ENCODE measurements around the gene ADGRG3. TPM values are rescaled to one million over a fixed set of nuclear protein-coding genes. Genes with fewer than 3 reads are reported as not detected.
"Not testable (repeated sequence)": the region's sequence is repeated elsewhere in the genome, so short reads cannot be mapped to it uniquely, and the experiment has no call there.

ADGRG3 gene
- total RNA-seq, 5 donors from 2014 or later (not counting 1 experiment from before 2014, with no cell fraction given) = 0.16 to 1.8 (median 0.40) TPM; not detected in 1

GRCh38 chr16:57728336-57729181 is 60.5 kb downstream of the ADGRG3 start:
- Histone ChIP-seq H3K9me3 (no peaks in the 10 kb centered on the region), H3K4me1 (ENCODE audit: control insufficient read depth in 1 of 2, extremely low read depth in 1 of 2, insufficient read depth in 2 of 2, low read length in 2 of 2) (no peaks in the 10 kb centered on the region), H3K27me3 (replicated peaks in 1 of 2; ENCODE audit: control insufficient read depth in 2 of 2, extremely low read depth in 1 of 2, insufficient read depth in 2 of 2, low read length in 1 of 2) (peaks cover 0 to 8% of the 10 kb centered on the region in 2 experiments), H3K4me3 (ENCODE audit: control insufficient read depth in 1 of 2, extremely low read depth in 1 of 2, low read length in 1 of 2) (no peak overlapping the region), H3K27ac (ENCODE audit: low read length) (no peak overlapping the region), H3K36me3 (ENCODE audit: control insufficient read depth in 2 of 2, extremely low read depth in 1 of 2, insufficient read depth in 1 of 2, low read length in 1 of 2) (no peaks in the 10 kb centered on the region)
- CTCF ChIA-PET = no interaction called here
- Mint-ChIP-seq H3K4me3 (no peak overlapping the region), H3K9me3 (peaks cover 4 to 11% (median 10%) of the 10 kb centered on the region in 3 donors), H3K36me3 (peaks cover 3% of the 10 kb centered on the region), H3K27me3 (no peaks in the 10 kb centered on the region), H3K4me1 (peaks cover 0 to 3% (median 3%) of the 10 kb centered on the region in 3 donors), H3K27ac (no peak overlapping the region)
- WGBS (ENCODE audit: insufficient coverage) = 84% methylated on average over 9 of the region's 14 CpGs
- POLR2A ChIA-PET = no interaction called here
- ATAC-seq (replicated peaks in 1 of 4) (no peak), DNase-seq (no peak)

DNA sequence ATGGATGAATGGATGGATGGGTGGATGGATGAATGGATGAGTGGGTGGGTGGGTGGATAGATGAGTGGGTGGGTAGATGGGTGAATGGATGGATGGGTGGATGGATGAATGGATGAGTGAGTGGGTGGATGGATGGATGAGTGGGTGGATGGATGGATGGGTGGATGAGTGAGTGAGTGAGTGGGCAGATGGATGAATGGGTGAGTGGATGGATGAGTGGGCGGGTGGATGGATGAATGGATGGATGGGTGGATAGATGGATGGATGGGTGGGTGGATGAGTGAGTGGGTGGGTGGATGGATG is 61.0 kb downstream of the ADGRG3 start:
- peaks cover 0 to 4% (median 4%) of the 10 kb centered on the region in 3 donors for H3K4me1 Mint-ChIP-seq
- ATAC-seq (replicated peaks in 1 of 4) = no peak
- 87% methylated on average over 1 of the region's 1 CpG for WGBS (ENCODE audit: insufficient coverage)

GRCh38 chr16:57729852-57730251 is 61.7 kb downstream of the ADGRG3 start:
- CTCF ChIA-PET = not testable (repeated sequence)

More for the DNA sequence above, 61.0 kb downstream of the ADGRG3 start:
- H3K4me1 ChIP-seq (ENCODE audit: control insufficient read depth in 1 of 2, extremely low read depth in 1 of 2, insufficient read depth in 2 of 2, low read length in 2 of 2) = no peaks in the 10 kb centered on the region
- Mint-ChIP-seq H3K27me3 (no peaks in the 10 kb centered on the region), H3K9me3 (peaks cover 4 to 11% (median 10%) of the 10 kb centered on the region in 3 donors), H3K27ac (no peak overlapping the region), H3K4me3 (no peak overlapping the region), H3K36me3 (peaks cover 3% of the 10 kb centered on the region)
- CTCF ChIA-PET = no interaction called here
- H3K27ac ChIP-seq (ENCODE audit: low read length) = no peak overlapping the region
- no peaks in the 10 kb centered on the region for H3K36me3 ChIP-seq (ENCODE audit: control insufficient read depth in 2 of 2, extremely low read depth in 1 of 2, insufficient read depth in 1 of 2, low read length in 1 of 2)
- DNase-seq = no peak
- peaks cover 0 to 8% of the 10 kb centered on the region in 2 experiments for H3K27me3 ChIP-seq (replicated peaks in 1 of 2; ENCODE audit: control insufficient read depth in 2 of 2, extremely low read depth in 1 of 2, insufficient read depth in 2 of 2, low read length in 1 of 2)
- no peak overlapping the region for H3K4me3 ChIP-seq (ENCODE audit: control insufficient read depth in 1 of 2, extremely low read depth in 1 of 2, low read length in 1 of 2)
- POLR2A ChIA-PET = no interaction called here
- H3K9me3 ChIP-seq = no peaks in the 10 kb centered on the region

GRCh38 chr16:57730771-57731730 is 62.9 kb downstream of the ADGRG3 start:
- ATAC-seq (replicated peaks in 1 of 4) = no peak
- H3K9me3 ChIP-seq = no peaks in the 10 kb centered on the region
- peaks cover 3 to 10% of the 10 kb centered on the region in 2 experiments for H3K4me1 ChIP-seq (ENCODE audit: control insufficient read depth in 1 of 2, extremely low read depth in 1 of 2, insufficient read depth in 2 of 2, low read length in 2 of 2)
- ChIA-PET POLR2A (no interaction called here), CTCF (interaction anchor here in 1 of 2 donors (0.5 kb wide), 1 partner anchor 134 kb away, joined by 3 read pairs; no protein-coding TSS in a partner anchor)
- peaks cover 0 to 2% of the 10 kb centered on the region in 2 experiments for H3K27me3 ChIP-seq (replicated peaks in 1 of 2; ENCODE audit: control insufficient read depth in 2 of 2, extremely low read depth in 1 of 2, insufficient read depth in 2 of 2, low read length in 1 of 2)
- Mint-ChIP-seq H3K4me1 (peaks cover 9 to 15% (median 15%) of the 10 kb centered on the region in 3 donors), H3K9me3 (peaks cover 4 to 11% (median 10%) of the 10 kb centered on the region in 3 donors), H3K36me3 (peaks cover 3% of the 10 kb centered on the region), H3K27ac (no peak overlapping the region), H3K4me3 (no peak overlapping the region), H3K27me3 (no peaks in the 10 kb centered on the region)
- no peak overlapping the region for H3K27ac ChIP-seq (ENCODE audit: low read length)
- no peak overlapping the region for H3K4me3 ChIP-seq (ENCODE audit: control insufficient read depth in 1 of 2, extremely low read depth in 1 of 2, low read length in 1 of 2)
- no peak for DNase-seq
- no peaks in the 10 kb centered on the region for H3K36me3 ChIP-seq (ENCODE audit: control insufficient read depth in 2 of 2, extremely low read depth in 1 of 2, insufficient read depth in 1 of 2, low read length in 1 of 2)
- 98% methylated on average over 10 of the region's 13 CpGs for WGBS (ENCODE audit: insufficient coverage)

More at GRCh38 chr16:57729852-57730251, 61.7 kb downstream of the ADGRG3 start:
- H3K4me1 ChIP-seq (ENCODE audit: control insufficient read depth in 1 of 2, extremely low read depth in 1 of 2, insufficient read depth in 2 of 2, low read length in 2 of 2); ATAC-seq (replicated peaks in 1 of 4); H3K36me3 Mint-ChIP-seq; H3K9me3 ChIP-seq; H3K4me3 Mint-ChIP-seq; H3K36me3 ChIP-seq (ENCODE audit: control insufficient read depth in 2 of 2, extremely low read depth in 1 of 2, insufficient read depth in 1 of 2, low read length in 1 of 2); DNase-seq; H3K4me3 ChIP-seq (ENCODE audit: control insufficient read depth in 1 of 2, extremely low read depth in 1 of 2, low read length in 1 of 2); H3K4me1 Mint-ChIP-seq; POLR2A ChIA-PET; H3K27me3 ChIP-seq (replicated peaks in 1 of 2; ENCODE audit: control insufficient read depth in 2 of 2, extremely low read depth in 1 of 2, insufficient read depth in 2 of 2, low read length in 1 of 2); H3K27ac ChIP-seq (ENCODE audit: low read length); H3K27ac Mint-ChIP-seq; H3K27me3 Mint-ChIP-seq: not testable (repeated sequence)
- H3K9me3 Mint-ChIP-seq = peaks cover 4 to 11% (median 10%) of the 10 kb centered on the region in 3 donors
- 96% methylated on average over 6 of the region's 6 CpGs for WGBS (ENCODE audit: insufficient coverage)

DNA sequence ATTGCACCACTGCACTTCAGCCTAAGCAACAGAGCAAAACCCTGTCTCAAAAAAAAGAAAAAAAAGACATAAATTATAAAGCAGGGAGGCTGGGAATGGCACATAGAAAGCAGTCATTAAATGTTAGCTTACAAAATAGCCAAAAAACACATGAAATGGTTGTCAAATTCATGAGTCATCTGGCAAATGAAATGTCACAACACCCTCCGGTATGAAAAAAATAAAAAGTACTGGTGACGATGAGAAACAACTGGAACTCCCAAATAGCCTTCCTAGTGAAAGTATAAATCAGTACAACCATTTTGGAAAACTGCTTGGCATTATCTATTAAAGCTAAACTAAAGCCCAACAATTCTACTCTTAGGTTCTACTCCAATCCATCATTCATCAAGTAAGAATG is 63.9 kb downstream of the ADGRG3 start:
- Mint-ChIP-seq H3K27ac (no peak overlapping the region), H3K4me3 (no peak overlapping the region), H3K27me3 (no peaks in the 10 kb centered on the region), H3K9me3 (peaks cover 4 to 11% (median 10%) of the 10 kb centered on the region in 3 donors), H3K36me3 (peaks cover 3% of the 10 kb centered on the region), H3K4me1 (peaks cover 18 to 24% (median 21%) of the 10 kb centered on the region in 3 donors)
- no peak overlapping the region for H3K4me3 ChIP-seq (ENCODE audit: control insufficient read depth in 1 of 2, extremely low read depth in 1 of 2, low read length in 1 of 2)
- no peak overlapping the region for H3K27ac ChIP-seq (ENCODE audit: low read length)
- DNase-seq (no peak), ATAC-seq (replicated peaks in 1 of 4) (no peak)
- ChIA-PET CTCF (interaction anchor here in 1 of 2 donors (0.6 kb wide), 1 partner anchor 578 kb away, joined by 3 read pairs; no protein-coding TSS in a partner anchor), POLR2A (interaction anchor here in 1 of 2 donors (0.6 kb wide), 1 partner anchor 162 kb away, joined by 3 read pairs; no protein-coding TSS in a partner anchor)
- no peaks in the 10 kb centered on the region for H3K9me3 ChIP-seq
- no peaks in the 10 kb centered on the region for H3K27me3 ChIP-seq (replicated peaks in 1 of 2; ENCODE audit: control insufficient read depth in 2 of 2, extremely low read depth in 1 of 2, insufficient read depth in 2 of 2, low read length in 1 of 2)
- H3K36me3 ChIP-seq (ENCODE audit: control insufficient read depth in 2 of 2, extremely low read depth in 1 of 2, insufficient read depth in 1 of 2, low read length in 1 of 2) = no peaks in the 10 kb centered on the region
- WGBS (ENCODE audit: insufficient coverage) = no CpG with 5 or more reads among the region's 2 CpGs
- peaks cover 10 to 20% of the 10 kb centered on the region in 2 experiments for H3K4me1 ChIP-seq (ENCODE audit: control insufficient read depth in 1 of 2, extremely low read depth in 1 of 2, insufficient read depth in 2 of 2, low read length in 2 of 2)

DNA sequence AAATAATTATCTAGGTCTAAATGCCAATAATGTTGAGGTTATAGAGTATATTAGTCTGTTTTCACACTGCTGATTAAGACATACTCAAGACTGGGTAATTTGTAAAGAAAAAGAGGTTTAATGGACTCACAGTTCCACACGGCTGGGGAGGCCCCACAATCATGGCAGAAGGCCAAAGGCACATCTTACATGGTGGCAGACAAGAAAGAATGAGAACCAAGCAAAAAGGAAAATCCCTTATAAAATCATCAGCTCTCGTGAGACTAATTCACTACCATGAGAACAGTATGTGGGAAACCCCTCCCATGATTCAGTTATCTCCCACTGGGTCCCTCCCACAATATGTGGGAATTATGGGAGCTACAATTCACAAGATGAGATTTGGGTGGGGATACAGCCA is 64.6 kb downstream of the ADGRG3 start:
- WGBS (ENCODE audit: insufficient coverage) = no CpG with 5 or more reads among the region's 2 CpGs
- H3K4me1 Mint-ChIP-seq = peaks cover 21 to 31% (median 28%) of the 10 kb centered on the region in 3 donors
- peak overlapping the region in 2 of 3 donors; percentile 62 to 99 for H3K4me3 Mint-ChIP-seq
- DNase-seq (no peak), ATAC-seq (replicated peaks in 1 of 4) (no peak)
- H3K27ac Mint-ChIP-seq = no peak overlapping the region
- H3K9me3 ChIP-seq = no peaks in the 10 kb centered on the region
- H3K4me3 ChIP-seq (ENCODE audit: control insufficient read depth in 1 of 2, extremely low read depth in 1 of 2, low read length in 1 of 2) = no peak overlapping the region
- peaks cover 4 to 11% (median 10%) of the 10 kb centered on the region in 3 donors for H3K9me3 Mint-ChIP-seq
- no peaks in the 10 kb centered on the region for H3K36me3 ChIP-seq (ENCODE audit: control insufficient read depth in 2 of 2, extremely low read depth in 1 of 2, insufficient read depth in 1 of 2, low read length in 1 of 2)
- H3K27me3 ChIP-seq (replicated peaks in 1 of 2; ENCODE audit: control insufficient read depth in 2 of 2, extremely low read depth in 1 of 2, insufficient read depth in 2 of 2, low read length in 1 of 2) = no peaks in the 10 kb centered on the region
- no peaks in the 10 kb centered on the region for H3K27me3 Mint-ChIP-seq
- H3K4me1 ChIP-seq (ENCODE audit: control insufficient read depth in 1 of 2, extremely low read depth in 1 of 2, insufficient read depth in 2 of 2, low read length in 2 of 2) = peaks cover 11 to 23% of the 10 kb centered on the region in 2 experiments
- peaks cover 3% of the 10 kb centered on the region for H3K36me3 Mint-ChIP-seq
- ChIA-PET POLR2A (no interaction called here), CTCF (no interaction called here)
- no peak overlapping the region for H3K27ac ChIP-seq (ENCODE audit: low read length)

All from T-cell (primary cell).